ENCODE measurements around the gene CDHR1.

Gene CDHR1

GRCh38 chr10:84236807-84237198 is 42.5 kb downstream of the CDHR1 start:
- no peak for DNase-seq

GRCh38 chr10:84237199-84238051 is 43.1 kb downstream of the CDHR1 start:
- DNase-seq = no peak

GRCh38 chr10:84238909-84239308 is 44.6 kb downstream of the CDHR1 start:
- no peak for DNase-seq

- DNase-seq = no peak
Observed at GRCh38 chr10:84241185-84241790, 47.0 kb downstream of the CDHR1 start, which contains the start of gene LRIT1. LRIT1 (minus strand) TSS chr10:84241546; CDS start chr10:84241439, 107 bp downstream.

- DNase-seq = no peak
Observed at GRCh38 chr10:84243759-84244158, 49.4 kb downstream of the CDHR1 start.

- no peak for DNase-seq
Observed at GRCh38 chr10:84244651-84245270, 50.4 kb downstream of the CDHR1 start, which contains the start of gene RGR. RGR (plus strand) TSS chr10:84245053; CDS start chr10:84245091, 38 bp downstream.

GRCh38 chr10:84247496-84247895 is 53.2 kb downstream of the CDHR1 start:
- no peak for DNase-seq

- DNase-seq = no peak
Observed at GRCh38 chr10:84248794-84249193, 54.5 kb downstream of the CDHR1 start.

- no peak for DNase-seq
Observed at GRCh38 chr10:84254552-84255478, 60.5 kb downstream of the CDHR1 start.

GRCh38 chr10:84256510-84257342 is 62.4 kb downstream of the CDHR1 start:
- no peak for DNase-seq

- no peak for DNase-seq
Observed at GRCh38 chr10:84257343-84258020, 63.1 kb downstream of the CDHR1 start.

- DNase-seq = no peak
Observed at GRCh38 chr10:84258034-84258695, 63.8 kb downstream of the CDHR1 start.

- DNase-seq = no peak
Observed at GRCh38 chr10:84261236-84261915, 67.0 kb downstream of the CDHR1 start.

- DNase-seq = no peak
Observed at GRCh38 chr10:84262190-84262956, 68.0 kb downstream of the CDHR1 start.

GRCh38 chr10:84263716-84264115 is 69.4 kb downstream of the CDHR1 start:
- no peak for DNase-seq

- no peak for DNase-seq
Observed at GRCh38 chr10:84264611-84265141, 70.3 kb downstream of the CDHR1 start.

GRCh38 chr10:84265418-84265817 is 71.1 kb downstream of the CDHR1 start:
- DNase-seq = no peak

- no peak for DNase-seq
Observed at GRCh38 chr10:84267503-84268126, 73.3 kb downstream of the CDHR1 start.

Data from 8988T (cell line).